Heart left ventricle (tissue), 16 donors: ENCODE measurements around the gene KCNMA1. TPM values are rescaled to one million over a fixed set of nuclear protein-coding genes. Genes with fewer than 3 reads are reported as not detected.
A peak's percentile ranks its signal among the peaks of the same experiment; 100 is the strongest.

Experiments
- ATAC-seq, 4 donors: fragments of 200-7000 bp; cut with Tn5 transposase; one replicate each; pipeline ENCODE4 v1.9.1; 2020 to 2022; ENCODE audit warnings: moderate library complexity in 4 of 4, mild to moderate bottlenecking in 3 of 4, moderate number of reproducible peaks in 1 of 4
- DNase-seq, 5 donors: peaks; one replicate each; pipeline ENCODE4 v3.0.0-alpha.2; 2020
- H3K27ac ChIP-seq, 12 donors: fragments of 200-600 bp; sonication (generic) in 4 of 12; one replicate each; pipeline versions ENCODE4 v1.5.0 to v1.8.0; 2016 to 2022; ENCODE audit warnings: mild to moderate bottlenecking in 2 of 12
- H3K27me3 ChIP-seq, 9 donors: fragments of 200-600 bp; sonication (generic) in 2 of 9; one replicate each; pipeline versions ENCODE4 v1.5.1 to v1.8.0; 2016 to 2022; ENCODE audit warnings: mild to moderate bottlenecking in 3 of 9
- H3K36me3 ChIP-seq, 9 donors: fragments of 200-600 bp; sonication (generic) in 2 of 9; one replicate each; pipeline versions ENCODE4 v1.5.0 to v1.8.0; 2018 to 2022; ENCODE audit warnings: mild to moderate bottlenecking in 2 of 9
- H3K4me1 ChIP-seq, 12 donors: fragments of 200-600 bp; sonication (generic) in 4 of 12; one replicate each; pipeline versions ENCODE4 v1.5.0 to v1.8.0; 2016 to 2022; ENCODE audit warnings: mild to moderate bottlenecking in 3 of 12
- H3K4me3 ChIP-seq, 12 donors: fragments of 200-600 bp; sonication (generic) in 4 of 12; one replicate each; pipeline versions ENCODE4 v1.5.0 to v1.8.0; 2017 to 2022; ENCODE audit warnings: mild to moderate bottlenecking in 9 of 12, moderate library complexity in 4 of 12
- H3K9me3 ChIP-seq, 12 donors: fragments of 200-600 bp; sonication (generic) in 4 of 12; one replicate each; pipeline versions ENCODE4 v1.5.0 to v1.8.0; 2016 to 2022; ENCODE audit warnings: mild to moderate bottlenecking in 1 of 12
- CTCF ChIP-seq, 12 donors: fragments of 200-600 bp; sonication (generic) in 4 of 12; IDR thresholded peaks; one replicate each; pipeline versions ENCODE4 v1.5.0 to v1.8.0; 2018 to 2022; ENCODE audit warnings: antibody characterized with exemption in 12 of 12, mild to moderate bottlenecking in 5 of 12
- POLR2A ChIP-seq, 2 donors: fragments of 450-650 bp; IDR thresholded peaks; one replicate each; pipeline ENCODE4 v1.6.1; 2017; ENCODE audit warnings: antibody characterized with exemption in 2 of 2, mild to moderate bottlenecking in 2 of 2, moderate library complexity in 2 of 2
- WGBS, 4 donors: extraction: QIAGEN DNeasy Blood & Tissue Kit in 2 of 4; methylation state at CpG; one replicate each; pipeline versions ENCODE4 v1.1.5 to v1.1.7; 2013 to 2018; 5-methylcytosine and 5-hydroxymethylcytosine counted together
- intact Hi-C, 10 donors: fragments of 100-400 bp; cut with DNase I; formaldehyde crosslinking; loops; one replicate each; pipeline versions ENCODE4 v1.11.1 to v1.14.2; 2022
- polyA plus RNA-seq, 2 donors: library from polyadenylated mRNA; stranded (reverse); fragments of 200-250 nt; gene quantifications; one replicate each; pipeline ENCODE4 v1.2.3, GENCODE V29; 2013
- total RNA-seq, 9 donors: library from RNA; depleted of rRNA in 2 of 9; stranded (reverse); fragments of >200 nt in 2 of 9; fragmentation: NEBNext Ultra II Directional in 3 of 9; extraction: Animal tissue kit (Norgen Biotek cat#: 25700) in 3 of 9; gene quantifications; one replicate each; pipeline versions ENCODE4 v1.1.0 to v1.2.4, GENCODE V29; 2016 to 2023
- donor health status: ischemic (EF 13 %, LVEDD 7.1; RV severe dilation, severe dysfunction).
- donor health status: healthy with polysubstance abuse.
- donor health status: DM: no; HTN: yes; CAD: no.
- donor health status: DM: no; HTN: no; CAD: no.
- donor health status: ischemic (EF 25% LVEDD 6.9; RV normal size, moderate dysfunction).
- donor health status: ischemic (EF 25% LVEDD 5.7; RV mildly dilated, moderate dysfunction).
- donor health status: healthy.
- donor health status: DM: yes; HTN: yes; CAD: no.
- donor health status: ischemic (EF 35%, LVEDD 5.7; RV mildly dilated, moderate dysfunction).
- donor health status: nonischemic (EF 11% LVEDD 7.7; RV severe dilation, severe dysfunction).
- donor health status: DM: yes; HTN: yes; CAD: no.
- donor health status: PGD.
- donor health status: ischemic (EF 29% LVEDD 5.4; RV normal size, mild dysfunction).
- donor health status: nonischemic (EF 23%, LVEDD 6.1; RV moderate dilation, normal function).

The KCNMA1 gene
- total and polyA plus RNA-seq, 11 donors: 0.39 to 8.7 (median 1.7) TPM

DNA sequence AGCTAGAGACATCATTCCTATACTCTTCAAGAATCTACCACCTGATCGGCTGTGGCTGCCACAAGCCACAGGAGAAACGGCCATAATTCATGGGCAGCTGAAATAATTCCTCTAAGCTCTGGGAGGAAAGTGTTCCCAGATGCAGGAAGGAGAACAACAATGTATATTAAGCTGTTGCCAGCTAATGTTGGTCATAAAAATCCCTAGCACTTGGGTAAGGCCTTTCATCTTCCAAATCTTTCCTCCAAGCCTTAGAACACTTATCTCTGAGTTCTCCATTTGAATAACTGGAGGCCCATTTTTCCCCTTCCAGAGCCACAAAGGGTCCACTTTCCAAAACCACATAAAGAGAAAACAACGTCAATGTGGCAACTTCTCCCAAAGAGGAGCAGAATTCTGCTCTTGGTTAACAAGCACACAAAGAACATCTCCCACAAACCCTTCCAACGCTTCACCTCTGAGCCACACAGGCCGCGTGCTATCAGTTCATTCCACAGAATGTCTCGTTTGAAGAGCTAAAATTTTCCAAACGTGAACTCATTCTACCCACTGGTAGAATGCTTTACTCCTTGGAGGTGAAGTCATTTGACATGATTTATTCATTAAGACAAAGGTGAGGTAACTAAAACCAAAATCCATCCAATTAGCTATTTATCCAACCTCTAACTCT, 11.2 kb downstream of the KCNMA1 start:
- WGBS, 4 donors: 75 to 85% (median 77%) methylated on average over 8 of the region's 8 CpGs
- no peaks in the 10 kb centered on the region for H3K9me3 ChIP-seq
- H3K4me1 ChIP-seq: peaks cover 0 to 52% (median 0%) of the 10 kb centered on the region in 12 donors
- peaks cover 0 to 13% (median 0%) of the 10 kb centered on the region in 9 donors for H3K27me3 ChIP-seq
- intact Hi-C loops: no loop called here
- no peak overlapping the region for H3K4me3 ChIP-seq
- TF ChIP-seq CTCF (IDR thresholded peaks at IDR 0.05) (no peak), POLR2A (IDR thresholded peaks at IDR 0.05) (no peak)
- H3K27ac ChIP-seq: peak overlapping the region in 1 of 12 donors; percentile 21
- no peaks in the 10 kb centered on the region for H3K36me3 ChIP-seq
- no peak for ATAC-seq
- no peak for DNase-seq

DNA sequence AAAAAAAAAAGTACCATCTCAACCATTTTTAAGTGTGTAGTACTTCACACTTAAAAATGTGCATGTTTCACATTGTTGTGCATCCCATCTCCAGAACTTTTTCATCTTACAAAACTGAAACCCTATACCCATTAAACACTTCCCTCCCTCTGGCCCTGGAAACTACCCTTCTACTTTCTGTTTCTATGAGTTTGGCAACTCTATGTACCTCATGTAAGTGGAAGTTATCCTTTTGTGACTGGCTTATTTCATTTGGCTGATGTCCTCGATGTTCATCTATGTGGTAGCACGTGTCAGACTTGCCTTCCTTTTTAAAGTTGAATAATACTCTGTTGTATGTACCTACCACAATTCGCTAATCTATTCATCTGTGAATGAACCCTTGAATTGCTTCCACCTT, 12.2 kb downstream of the KCNMA1 start:
- DNase-seq: no peak
- TF ChIP-seq CTCF (IDR thresholded peaks at IDR 0.05) (no peak), POLR2A (IDR thresholded peaks at IDR 0.05) (no peak)
- Histone ChIP-seq H3K27me3 (peaks cover 0 to 13% (median 0%) of the 10 kb centered on the region in 9 donors), H3K4me3 (no peak overlapping the region), H3K4me1 (peaks cover 0 to 58% (median 0%) of the 10 kb centered on the region in 12 donors), H3K9me3 (no peaks in the 10 kb centered on the region), H3K27ac (peak overlapping the region in 2 of 12 donors; percentile 35 to 66), H3K36me3 (no peaks in the 10 kb centered on the region)
- intact Hi-C loops: no loop called here
- no peak for ATAC-seq
- WGBS, 4 donors: 75 to 84% (median 79%) methylated on average over 3 of the region's 3 CpGs

DNA sequence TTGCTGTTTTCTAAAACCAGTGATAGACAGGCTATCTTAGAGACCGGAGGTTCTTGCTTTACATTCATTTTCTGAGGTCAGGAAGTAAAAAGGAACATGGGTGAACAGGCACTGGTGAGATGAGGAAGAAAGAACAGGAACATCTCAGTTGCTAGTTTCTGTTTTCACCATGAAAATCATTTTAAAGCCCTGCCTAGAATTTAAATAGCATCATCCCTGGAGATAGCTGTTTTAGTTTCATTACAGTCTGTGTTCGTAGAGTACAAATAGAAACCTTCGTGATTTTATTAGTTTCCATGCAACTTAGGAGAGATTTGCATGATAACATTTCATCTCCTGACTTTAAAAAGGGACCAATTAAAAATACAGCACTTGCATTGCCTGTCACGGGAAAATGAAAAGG, 14.7 kb downstream of the KCNMA1 start:
- ATAC-seq (peak in 1 of 4 donors; percentile 30), DNase-seq (no peak)
- Histone ChIP-seq H3K9me3 (no peaks in the 10 kb centered on the region), H3K4me1 (peaks cover 0 to 58% (median 0%) of the 10 kb centered on the region in 12 donors), H3K4me3 (peak overlapping the region in 1 of 12 donors; percentile 8), H3K27ac (peak overlapping the region in 2 of 12 donors; percentile 35 to 53), H3K36me3 (no peaks in the 10 kb centered on the region), H3K27me3 (peaks cover 0 to 6% (median 0%) of the 10 kb centered on the region in 9 donors)
- TF ChIP-seq POLR2A (IDR thresholded peaks at IDR 0.05) (no peak), CTCF (IDR thresholded peaks at IDR 0.05) (no peak)
- intact Hi-C loops: no loop called here
- 52 to 72% (median 59%) methylated on average over 4 of the region's 4 CpGs for WGBS, 4 donors

DNA sequence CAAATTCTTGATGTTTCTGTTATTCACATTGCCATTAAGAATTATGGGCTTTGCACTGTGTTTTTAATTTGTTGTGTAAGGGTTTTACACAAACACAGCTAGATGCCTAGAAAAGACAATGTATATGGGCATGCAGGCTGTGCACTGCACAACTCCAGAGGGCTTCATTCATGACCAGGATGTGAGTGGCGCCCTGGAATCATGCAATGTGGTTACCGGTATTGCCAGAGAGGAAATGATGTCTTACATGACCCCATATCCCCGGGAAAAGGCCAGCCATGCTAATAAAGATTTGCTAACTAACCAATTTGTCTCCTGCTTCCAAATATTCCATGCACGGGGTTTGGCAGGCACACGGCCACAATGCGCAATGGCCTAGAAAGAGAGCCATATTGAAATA, 16.9 kb downstream of the KCNMA1 start:
- Histone ChIP-seq H3K4me3 (no peak overlapping the region), H3K4me1 (peaks cover 0 to 50% (median 0%) of the 10 kb centered on the region in 12 donors), H3K36me3 (no peaks in the 10 kb centered on the region), H3K27ac (peak overlapping the region in 1 of 12 donors; percentile 22), H3K27me3 (peaks cover 0 to 5% (median 0%) of the 10 kb centered on the region in 9 donors), H3K9me3 (no peaks in the 10 kb centered on the region)
- DNase-seq (no peak), ATAC-seq (no peak)
- 75 to 87% (median 79%) methylated on average over 6 of the region's 6 CpGs for WGBS, 4 donors
- TF ChIP-seq POLR2A (IDR thresholded peaks at IDR 0.05) (no peak), CTCF (IDR thresholded peaks at IDR 0.05) (no peak)
- intact Hi-C loops: no loop called here
